ENCODE data around the gene MUC6.
"Not testable (repeated sequence)": the region's sequence is repeated elsewhere in the genome, so short reads cannot be mapped to it uniquely, and the experiment has no call there.

Gene MUC6

DNA sequence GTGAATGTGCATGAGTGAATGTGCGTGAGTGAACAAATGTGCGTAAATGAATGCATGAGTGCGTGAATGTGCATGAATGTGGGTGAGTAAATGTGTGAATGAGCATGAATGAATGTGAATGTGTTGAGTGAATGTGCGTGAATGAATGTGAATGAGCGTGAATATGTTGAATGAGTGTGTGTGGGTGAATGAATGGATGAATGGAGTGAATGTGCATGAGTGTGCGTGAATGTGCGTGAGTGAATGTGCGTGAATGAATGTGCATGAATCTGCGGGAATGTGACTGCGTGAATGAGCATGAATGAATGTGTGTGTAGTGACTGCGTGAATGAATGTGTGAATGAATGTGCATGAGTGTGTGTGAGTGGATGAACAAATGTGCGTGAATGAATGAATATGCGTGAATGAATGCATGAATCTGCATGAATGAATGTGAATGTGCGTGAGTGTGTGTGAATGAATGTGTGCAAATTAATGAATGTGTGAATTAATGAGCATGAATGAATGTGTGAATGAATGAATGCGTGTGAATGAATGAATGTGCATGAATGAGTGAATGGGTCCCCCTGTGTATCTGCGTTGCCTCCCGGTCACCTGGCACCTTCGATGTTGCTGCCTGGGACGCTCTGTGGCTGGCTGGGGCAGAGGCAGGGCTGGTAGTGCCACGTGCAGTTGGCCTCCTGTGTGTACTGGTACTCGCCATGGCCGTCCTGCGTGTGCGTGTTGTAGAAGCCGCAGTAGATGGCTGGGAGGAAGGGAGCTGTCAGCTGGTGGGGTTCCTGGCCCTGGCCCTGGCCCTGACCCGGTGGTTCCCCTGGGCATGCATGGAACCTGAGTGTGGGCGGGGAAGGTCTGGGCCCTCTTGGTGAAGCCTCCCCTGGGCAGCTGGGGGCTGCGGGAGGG lies 13.4 kb downstream of the MUC6 start:
- TF ChIP-seq, protein P1, sequence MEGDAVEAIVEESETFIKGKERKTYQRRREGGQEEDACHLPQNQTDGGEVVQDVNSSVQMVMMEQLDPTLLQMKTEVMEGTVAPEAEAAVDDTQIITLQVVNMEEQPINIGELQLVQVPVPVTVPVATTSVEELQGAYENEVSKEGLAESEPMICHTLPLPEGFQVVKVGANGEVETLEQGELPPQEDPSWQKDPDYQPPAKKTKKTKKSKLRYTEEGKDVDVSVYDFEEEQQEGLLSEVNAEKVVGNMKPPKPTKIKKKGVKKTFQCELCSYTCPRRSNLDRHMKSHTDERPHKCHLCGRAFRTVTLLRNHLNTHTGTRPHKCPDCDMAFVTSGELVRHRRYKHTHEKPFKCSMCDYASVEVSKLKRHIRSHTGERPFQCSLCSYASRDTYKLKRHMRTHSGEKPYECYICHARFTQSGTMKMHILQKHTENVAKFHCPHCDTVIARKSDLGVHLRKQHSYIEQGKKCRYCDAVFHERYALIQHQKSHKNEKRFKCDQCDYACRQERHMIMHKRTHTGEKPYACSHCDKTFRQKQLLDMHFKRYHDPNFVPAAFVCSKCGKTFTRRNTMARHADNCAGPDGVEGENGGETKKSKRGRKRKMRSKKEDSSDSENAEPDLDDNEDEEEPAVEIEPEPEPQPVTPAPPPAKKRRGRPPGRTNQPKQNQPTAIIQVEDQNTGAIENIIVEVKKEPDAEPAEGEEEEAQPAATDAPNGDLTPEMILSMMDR (IDR thresholded peaks at IDR 0.05; ENCODE audit: control insufficient read depth, insufficient read depth, low read depth, low read length, missing control alignments): no peak
- H3K4me3 ChIP-seq (ENCODE audit: control insufficient read depth, low read depth, low read length): no peak overlapping the region

DNA sequence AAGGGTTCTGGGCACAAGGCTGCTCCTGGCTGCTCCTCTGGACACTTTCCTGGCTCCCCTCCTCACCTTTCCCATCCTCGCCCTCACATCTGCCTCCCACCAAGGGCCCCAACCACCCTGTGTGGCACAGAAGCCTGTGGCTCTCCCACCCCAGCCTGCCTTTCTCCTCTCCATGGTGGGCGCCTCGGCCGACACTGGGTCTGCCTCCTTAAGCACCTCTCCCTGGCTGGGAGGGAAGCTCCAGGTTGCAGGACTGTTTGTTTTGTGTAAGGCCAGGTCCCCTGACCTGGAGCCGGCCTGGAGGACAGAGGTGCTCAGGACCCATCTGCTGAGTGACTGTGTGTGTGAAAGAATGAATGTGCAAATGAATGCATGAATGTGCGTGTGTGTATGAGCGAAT lies 14.1 kb downstream of the MUC6 start:
- TF ChIP-seq, protein P1 (IDR thresholded peaks at IDR 0.05; ENCODE audit: control insufficient read depth, insufficient read depth, low read depth, low read length, missing control alignments): no peak

More for the DNA sequence above, 13.4 kb downstream of the MUC6 start:
- no peak for DNase-seq (ENCODE audit: low read depth)

DNA sequence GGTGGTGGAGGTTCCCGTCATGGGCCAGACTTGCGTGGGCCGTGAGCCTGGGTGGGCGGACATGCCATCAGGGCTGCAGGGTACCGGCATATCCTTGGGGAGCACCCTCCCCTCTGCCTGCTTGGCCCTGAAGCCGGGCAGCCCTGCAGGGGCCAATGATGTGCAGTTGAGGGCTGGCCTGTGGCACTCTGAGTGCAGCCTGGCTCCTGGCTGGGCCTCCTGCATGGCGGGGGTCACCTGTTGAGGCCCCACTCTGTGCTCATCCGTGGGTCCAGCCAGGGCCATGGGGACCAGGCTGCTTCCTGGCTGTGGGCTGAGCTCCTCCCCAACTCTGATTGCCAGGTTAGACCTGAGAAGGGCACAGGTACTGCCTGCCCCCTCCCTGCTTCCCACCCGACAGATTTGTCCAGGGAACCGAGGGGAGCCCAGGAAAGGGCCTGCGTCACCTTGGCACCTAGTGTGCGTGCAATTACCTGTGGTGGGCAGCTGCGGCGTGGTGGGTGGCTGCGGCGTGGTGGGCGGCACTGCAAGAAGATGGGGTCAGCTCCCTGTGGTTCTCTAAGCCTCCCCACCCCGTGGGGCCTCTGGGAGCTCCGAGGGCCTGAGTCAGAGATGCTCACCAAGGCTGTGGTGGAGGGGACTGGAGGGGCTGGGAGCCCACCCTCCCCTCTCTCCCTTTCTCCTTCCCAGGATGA lies 16.2 kb downstream of the MUC6 start:
- TF ChIP-seq, protein P1 (IDR thresholded peaks at IDR 0.05; ENCODE audit: control insufficient read depth, insufficient read depth, low read depth, low read length, missing control alignments): no peak
- no peak overlapping the region for H3K4me3 ChIP-seq (ENCODE audit: control insufficient read depth, low read depth, low read length)
- DNase-seq (ENCODE audit: low read depth): no peak

More for the DNA sequence above, 14.1 kb downstream of the MUC6 start:
- H3K4me3 ChIP-seq (ENCODE audit: control insufficient read depth, low read depth, low read length): no peak overlapping the region
- no peak for DNase-seq (ENCODE audit: low read depth)

DNA sequence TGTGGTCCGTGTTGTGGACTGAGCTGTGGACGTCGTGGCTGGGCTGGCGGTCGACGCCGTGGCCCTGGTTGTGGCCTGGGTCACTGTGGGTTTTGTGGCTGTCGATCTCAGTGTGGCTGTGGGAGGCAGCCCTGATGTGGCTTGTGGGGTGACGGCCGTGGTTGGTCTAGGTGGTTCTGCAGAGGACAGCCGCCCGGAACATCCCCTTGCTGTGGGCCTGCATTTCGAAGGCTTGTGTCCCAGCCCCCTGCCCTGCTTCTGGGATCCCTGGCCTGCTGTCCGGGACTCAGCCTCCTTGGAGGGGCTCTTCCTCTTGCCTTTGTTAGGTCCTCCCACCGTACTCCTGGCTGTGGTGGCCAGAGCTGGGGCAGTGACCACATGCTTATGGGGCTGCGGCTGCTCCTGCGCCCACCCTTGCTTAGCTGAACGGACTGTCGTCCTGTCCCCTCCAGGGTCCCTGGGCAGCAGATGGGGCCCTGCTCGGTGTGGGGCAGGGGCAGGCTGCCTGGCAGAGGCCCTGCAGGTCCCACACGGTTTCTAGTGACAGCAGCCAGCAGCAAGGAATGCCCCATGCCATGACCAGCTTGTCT lies 17.1 kb downstream of the MUC6 start:
- TF ChIP-seq, protein P1 (IDR thresholded peaks at IDR 0.05; ENCODE audit: control insufficient read depth, insufficient read depth, low read depth, low read length, missing control alignments): no peak
- no peak for DNase-seq (ENCODE audit: low read depth)
- no peak overlapping the region for H3K4me3 ChIP-seq (ENCODE audit: control insufficient read depth, low read depth, low read length)

DNA sequence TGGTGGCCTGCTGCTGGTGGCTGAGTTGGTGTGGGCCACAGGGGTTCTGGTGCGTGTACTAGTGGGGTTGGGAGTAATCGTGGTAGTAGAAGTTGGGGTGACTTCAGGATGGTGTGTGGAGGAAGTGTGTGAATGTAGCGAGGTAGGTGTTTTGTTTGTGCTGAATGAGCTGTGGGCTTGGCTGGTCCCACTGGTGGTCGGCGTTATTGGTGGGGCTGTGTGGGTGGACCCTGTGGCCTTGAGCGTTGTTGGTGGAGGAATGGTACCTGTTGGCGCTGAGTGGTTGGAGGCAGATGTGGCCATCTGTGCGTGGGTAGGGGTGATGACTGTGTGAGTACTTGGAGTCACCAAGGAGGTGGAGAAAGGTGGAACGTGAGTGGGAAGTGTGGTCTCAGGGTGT lies 18.4 kb downstream of the MUC6 start:
- TF ChIP-seq, protein P1 (IDR thresholded peaks at IDR 0.05; ENCODE audit: control insufficient read depth, insufficient read depth, low read depth, low read length, missing control alignments): no peak
- H3K4me3 ChIP-seq (ENCODE audit: control insufficient read depth, low read depth, low read length): no peak overlapping the region
- no peak for DNase-seq (ENCODE audit: low read depth)

DNA sequence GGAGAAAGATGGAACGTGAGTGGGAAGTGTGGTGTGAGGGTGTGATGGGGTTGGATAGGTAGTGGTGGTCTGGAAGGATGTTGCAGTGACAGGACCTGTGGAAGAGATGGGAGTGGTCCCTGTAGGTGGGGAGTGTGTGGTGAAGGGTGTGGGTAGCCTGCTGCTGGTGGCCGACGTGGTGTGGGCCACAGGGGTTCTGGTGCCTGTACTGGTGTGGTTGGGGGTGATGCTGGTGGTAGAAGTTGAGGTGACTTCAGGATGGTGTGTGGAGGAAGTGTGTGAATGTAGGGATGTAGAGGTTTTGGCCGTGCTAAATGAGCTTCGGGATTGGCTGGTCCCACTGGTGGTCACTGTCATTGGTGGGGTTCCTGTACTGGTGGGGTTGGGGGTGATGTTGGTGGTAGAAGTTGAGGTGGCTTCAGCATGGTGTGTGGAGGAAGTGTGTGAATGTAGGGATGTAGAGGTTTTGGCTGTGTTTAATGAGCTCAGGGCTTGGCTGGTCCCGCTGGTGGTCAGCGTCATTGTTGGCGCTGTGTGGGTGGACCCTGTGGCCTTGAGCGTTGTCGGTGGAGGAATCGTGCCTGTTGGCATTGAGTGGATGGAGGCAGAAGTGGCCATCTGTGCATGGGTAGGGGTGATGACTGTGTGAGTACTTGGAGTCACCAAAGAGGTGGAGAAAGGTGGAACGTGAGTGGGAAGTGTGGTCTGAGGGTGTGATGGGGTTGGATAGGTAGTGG lies 19.1 kb downstream of the MUC6 start:
- DNase-seq (ENCODE audit: low read depth): no peak
- TF ChIP-seq, protein P1 (IDR thresholded peaks at IDR 0.05; ENCODE audit: control insufficient read depth, insufficient read depth, low read depth, low read length, missing control alignments): no peak
- no peak overlapping the region for H3K4me3 ChIP-seq (ENCODE audit: control insufficient read depth, low read depth, low read length)

DNA sequence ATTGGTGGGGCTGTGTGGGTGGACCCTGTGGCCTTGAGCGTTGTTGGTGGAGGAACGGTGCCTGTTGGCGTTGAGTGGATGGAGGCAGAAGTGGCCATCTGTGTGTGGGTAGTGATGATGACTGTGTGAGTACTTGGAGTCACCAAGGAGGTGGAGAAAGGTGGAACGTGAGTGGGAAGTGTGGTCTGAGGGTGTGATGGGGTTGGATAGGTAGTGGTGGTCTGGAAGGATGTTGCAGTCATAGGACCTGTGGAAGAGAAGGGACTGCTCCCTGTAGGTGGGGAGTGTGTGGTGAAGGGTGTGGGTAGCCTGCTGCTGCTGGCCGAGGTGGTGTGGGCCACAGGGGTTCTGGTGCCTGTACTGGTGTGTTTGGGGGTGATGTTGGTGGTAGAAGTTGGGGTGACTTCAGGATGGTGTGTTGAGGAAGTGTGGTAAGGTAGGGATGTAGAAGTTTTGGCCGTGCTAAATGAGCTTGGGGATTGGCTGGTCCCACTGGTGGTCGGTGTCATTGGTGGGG lies 19.9 kb downstream of the MUC6 start:
- not testable (repeated sequence) for DNase-seq (ENCODE audit: low read depth)

More for the DNA sequence above, 19.9 kb downstream of the MUC6 start:
- not testable (repeated sequence) for H3K4me3 ChIP-seq (ENCODE audit: control insufficient read depth, low read depth, low read length)

Data from AG09309 (cell line).